Body of pancreas (tissue), 4 donors: ENCODE results near the gene MAJIN.

Experiments
- POLR2A ChIP-seq, 3 donors: fragments of 450-650 bp; IDR thresholded peaks; one replicate each; pipeline ENCODE4 v1.6.1; 2016; ENCODE audit warnings: antibody characterized with exemption in 3 of 3, mild to moderate bottlenecking in 2 of 3
- TF ChIP-seq, protein P1 (sequence below), 7 experiments: fragments of 450-650 bp in 4 of 7; fragments of 200-600 bp in 3 of 7; sonication (generic) in 3 of 7; IDR thresholded peaks; one replicate each; pipeline ENCODE4 v1.5.1; 2016 to 2019; ENCODE audit warnings: antibody characterized with exemption in 7 of 7

DNA sequence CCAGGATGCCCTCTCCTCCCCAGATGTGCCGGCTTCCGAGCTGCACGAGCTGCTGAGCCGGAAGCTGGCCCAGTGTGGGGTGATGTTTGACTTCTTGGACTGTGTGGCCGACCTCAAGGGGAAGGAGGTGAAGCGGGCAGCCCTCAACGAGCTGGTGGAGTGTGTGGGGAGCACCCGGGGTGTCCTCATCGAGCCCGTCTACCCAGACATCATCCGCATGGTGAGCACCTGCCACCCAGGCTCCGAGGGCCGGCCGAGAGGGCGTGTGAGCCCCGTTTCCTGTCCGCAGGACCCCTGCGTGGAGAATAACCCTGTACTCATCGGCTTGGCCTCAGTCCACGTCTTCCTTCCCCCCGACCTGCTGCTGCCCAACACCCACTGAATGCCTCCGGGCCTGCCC, 45.2 kb downstream of the MAJIN start:
- TF ChIP-seq, protein P1, sequence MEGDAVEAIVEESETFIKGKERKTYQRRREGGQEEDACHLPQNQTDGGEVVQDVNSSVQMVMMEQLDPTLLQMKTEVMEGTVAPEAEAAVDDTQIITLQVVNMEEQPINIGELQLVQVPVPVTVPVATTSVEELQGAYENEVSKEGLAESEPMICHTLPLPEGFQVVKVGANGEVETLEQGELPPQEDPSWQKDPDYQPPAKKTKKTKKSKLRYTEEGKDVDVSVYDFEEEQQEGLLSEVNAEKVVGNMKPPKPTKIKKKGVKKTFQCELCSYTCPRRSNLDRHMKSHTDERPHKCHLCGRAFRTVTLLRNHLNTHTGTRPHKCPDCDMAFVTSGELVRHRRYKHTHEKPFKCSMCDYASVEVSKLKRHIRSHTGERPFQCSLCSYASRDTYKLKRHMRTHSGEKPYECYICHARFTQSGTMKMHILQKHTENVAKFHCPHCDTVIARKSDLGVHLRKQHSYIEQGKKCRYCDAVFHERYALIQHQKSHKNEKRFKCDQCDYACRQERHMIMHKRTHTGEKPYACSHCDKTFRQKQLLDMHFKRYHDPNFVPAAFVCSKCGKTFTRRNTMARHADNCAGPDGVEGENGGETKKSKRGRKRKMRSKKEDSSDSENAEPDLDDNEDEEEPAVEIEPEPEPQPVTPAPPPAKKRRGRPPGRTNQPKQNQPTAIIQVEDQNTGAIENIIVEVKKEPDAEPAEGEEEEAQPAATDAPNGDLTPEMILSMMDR (IDR thresholded peaks at IDR 0.05) = no peak
- TF ChIP-seq POLR2A (IDR thresholded peaks at IDR 0.05) = no peak
